22Rv1 (cell line): ENCODE measurements around the gene NPR1.

Experiments
- ZFX ChIP-seq: fragments of 450-650 bp; IDR thresholded peaks from 2 replicates; pipeline ENCODE4 v1.6.1; 2017; ENCODE audit warnings: antibody characterized with exemption, borderline replicate concordance
- TF ChIP-seq, protein P1 (sequence below): fragments of 450-650 bp; IDR thresholded peaks from 2 replicates; pipeline ENCODE4 v1.5.1; 2017; ENCODE audit warnings: mild to moderate bottlenecking

DNA sequence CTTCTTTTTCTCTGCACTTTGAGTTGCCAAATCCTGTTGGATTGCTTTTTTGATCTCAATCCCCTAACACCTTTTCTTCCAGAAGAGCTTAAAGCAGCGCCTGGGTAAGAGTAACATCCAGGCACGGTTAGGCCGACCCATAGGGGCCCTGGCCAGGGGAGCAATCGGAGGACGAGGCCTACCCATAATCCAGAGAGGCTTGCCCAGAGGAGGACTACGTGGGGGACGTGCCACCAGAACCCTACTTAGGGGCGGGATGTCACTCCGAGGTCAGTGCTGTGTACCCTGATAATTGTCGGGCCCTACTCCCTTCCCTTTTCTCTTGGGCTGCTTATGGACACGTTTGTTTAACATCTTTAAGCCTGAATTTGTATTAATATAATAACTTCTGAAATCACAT, 36.3 kb upstream of the NPR1 start:
- TF ChIP-seq, protein P1, sequence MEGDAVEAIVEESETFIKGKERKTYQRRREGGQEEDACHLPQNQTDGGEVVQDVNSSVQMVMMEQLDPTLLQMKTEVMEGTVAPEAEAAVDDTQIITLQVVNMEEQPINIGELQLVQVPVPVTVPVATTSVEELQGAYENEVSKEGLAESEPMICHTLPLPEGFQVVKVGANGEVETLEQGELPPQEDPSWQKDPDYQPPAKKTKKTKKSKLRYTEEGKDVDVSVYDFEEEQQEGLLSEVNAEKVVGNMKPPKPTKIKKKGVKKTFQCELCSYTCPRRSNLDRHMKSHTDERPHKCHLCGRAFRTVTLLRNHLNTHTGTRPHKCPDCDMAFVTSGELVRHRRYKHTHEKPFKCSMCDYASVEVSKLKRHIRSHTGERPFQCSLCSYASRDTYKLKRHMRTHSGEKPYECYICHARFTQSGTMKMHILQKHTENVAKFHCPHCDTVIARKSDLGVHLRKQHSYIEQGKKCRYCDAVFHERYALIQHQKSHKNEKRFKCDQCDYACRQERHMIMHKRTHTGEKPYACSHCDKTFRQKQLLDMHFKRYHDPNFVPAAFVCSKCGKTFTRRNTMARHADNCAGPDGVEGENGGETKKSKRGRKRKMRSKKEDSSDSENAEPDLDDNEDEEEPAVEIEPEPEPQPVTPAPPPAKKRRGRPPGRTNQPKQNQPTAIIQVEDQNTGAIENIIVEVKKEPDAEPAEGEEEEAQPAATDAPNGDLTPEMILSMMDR = no peak
- TF ChIP-seq ZFX = no peak
